ENCODE data around the gene SLC6A3. TPM values are rescaled to one million over a fixed set of nuclear protein-coding genes. Genes with fewer than 3 reads are reported as not detected.
A peak's percentile ranks its signal among the peaks of the same experiment; 100 is the strongest.

The SLC6A3 gene
- total and polyA plus RNA-seq, 2 of the 13 experiments (the other 11 are each of a cell fraction or from before 2014, with no cell fraction given): 0.01 TPM; not detected in 1

- no peak for TF ChIP-seq DMTF1 (CRISPR knock-in tag; IDR thresholded peaks at IDR 0.05)
- no peak for TF ChIP-seq CERS6 (CRISPR knock-in tag; IDR thresholded peaks at IDR 0.05)
- no peak for TF ChIP-seq ASH2L (IDR thresholded peaks at IDR 0.05; ENCODE audit: insufficient read length, low read depth, low read length)
- TF ChIP-seq TFDP1 (CRISPR knock-in tag; IDR thresholded peaks at IDR 0.05; ENCODE audit: borderline replicate concordance): peak; percentile 42; the same call in 1 of the 2 replicates
- TF ChIP-seq ZNF720 (CRISPR knock-in tag; IDR thresholded peaks at IDR 0.05): no peak
- no peak for TF ChIP-seq ZNF597 (CRISPR knock-in tag; IDR thresholded peaks at IDR 0.05)
- no peak for TF ChIP-seq ZBTB26 (CRISPR knock-in tag; IDR thresholded peaks at IDR 0.05; ENCODE audit: borderline replicate concordance)
- TF ChIP-seq BCL3 (CRISPR knock-in tag; IDR thresholded peaks at IDR 0.05): peak; percentile 65; the same call in 1 of the 2 replicates
- no peak for TF ChIP-seq LBX2 (CRISPR knock-in tag; IDR thresholded peaks at IDR 0.05; ENCODE audit: borderline replicate concordance)
- no peak for TF ChIP-seq REL (CRISPR knock-in tag; conservative IDR thresholded peaks at IDR 0.05)
- TF ChIP-seq SKI (IDR thresholded peaks at IDR 0.05; ENCODE audit: partially characterized antibody): no peak
- TF ChIP-seq ZNF251 (CRISPR knock-in tag; IDR thresholded peaks at IDR 0.05): no peak
- TF ChIP-seq ZNF574 (CRISPR knock-in tag; IDR thresholded peaks at IDR 0.05): peak; percentile 67
- TF ChIP-seq PHF20 (CRISPR knock-in tag; IDR thresholded peaks at IDR 0.05): 0 out of 2 replicates have a peak, but pooled peaks have one; percentile 43
- no peak for TF ChIP-seq ZNF382 (CRISPR knock-in tag; IDR thresholded peaks at IDR 0.05; ENCODE audit: borderline replicate concordance)
These were observed 65.0 kb downstream of the SLC6A3 start (continued) for GRCh38 chr5:1380011-1380817.
